H1 (cell line): ENCODE results near the gene CASQ2.

ENCODE experiments used
- CTCF ChIP-seq, 3 experiments: IDR thresholded peaks; 1 replicate in 2 of 3; 2 replicates in 1 of 3; pipeline versions ENCODE4 v1.5.1 to v1.6.1; 2011; ENCODE audit warnings: low read length in 3 of 3, mild to moderate bottlenecking in 3 of 3, inconsistent platforms in 2 of 3, low read depth in 1 of 3, moderate library complexity in 1 of 3; ENCODE audit not compliant: insufficient read depth in 1 of 3; ENCODE audit errors: control extremely low read depth in 1 of 3
- FOSL1 ChIP-seq: IDR thresholded peaks from 2 replicates; pipeline ENCODE4 v1.6.1; 2011; ENCODE audit warnings: mild to moderate bottlenecking, low read depth, low read length, moderate library complexity; ENCODE audit not compliant: insufficient read depth
- MAX ChIP-seq: IDR thresholded peaks from 2 replicates; pipeline ENCODE4 v1.6.1; 2012; ENCODE audit warnings: inconsistent platforms

- TF ChIP-seq CTCF (IDR thresholded peaks at IDR 0.05; ENCODE audit: control extremely low read depth in 1 of 3, insufficient read depth in 1 of 3, low read depth in 1 of 3, low read length in 3 of 3): no peak
- no peak for TF ChIP-seq MAX
- TF ChIP-seq FOSL1: no peak
These were observed 89.3 kb downstream of the CASQ2 start for GRCh38 chr1:115679141-115679611.
